Lower leg skin (tissue), 3 donors: ENCODE measurements around the gene SETD4.

Experiments used
- POLR2A ChIP-seq, 2 donors: fragments of 450-650 bp; IDR thresholded peaks; one replicate each; pipeline ENCODE4 v1.6.1; 2016 to 2017; ENCODE audit warnings: antibody characterized with exemption in 2 of 2, mild to moderate bottlenecking in 1 of 2, moderate library complexity in 1 of 2
- TF ChIP-seq, protein P1 (sequence below), 3 donors: fragments of 450-650 bp; IDR thresholded peaks; one replicate each; pipeline ENCODE4 v1.5.1; 2016; ENCODE audit warnings: antibody characterized with exemption in 3 of 3, mild to moderate bottlenecking in 3 of 3, moderate library complexity in 2 of 3

DNA sequence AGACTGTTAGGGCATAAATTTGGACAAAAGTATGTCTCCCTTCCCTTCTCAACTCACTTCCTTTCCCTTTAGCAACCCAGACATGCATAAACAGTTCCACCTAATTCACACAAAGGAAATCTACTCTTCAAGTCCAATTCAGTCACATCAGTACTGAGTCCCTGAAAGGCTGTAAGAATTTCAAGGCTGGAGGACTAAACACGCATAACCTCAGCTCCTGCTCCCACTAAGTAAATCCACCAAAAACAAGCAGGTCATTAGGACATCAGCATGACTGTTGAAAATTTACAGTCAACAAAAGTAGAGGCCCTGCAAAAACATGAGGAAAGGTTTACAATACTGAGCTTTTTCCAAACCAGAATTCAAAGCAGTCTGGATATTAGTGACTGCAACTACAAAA is 18.4 kb downstream of the SETD4 start:
- TF ChIP-seq, protein P1, sequence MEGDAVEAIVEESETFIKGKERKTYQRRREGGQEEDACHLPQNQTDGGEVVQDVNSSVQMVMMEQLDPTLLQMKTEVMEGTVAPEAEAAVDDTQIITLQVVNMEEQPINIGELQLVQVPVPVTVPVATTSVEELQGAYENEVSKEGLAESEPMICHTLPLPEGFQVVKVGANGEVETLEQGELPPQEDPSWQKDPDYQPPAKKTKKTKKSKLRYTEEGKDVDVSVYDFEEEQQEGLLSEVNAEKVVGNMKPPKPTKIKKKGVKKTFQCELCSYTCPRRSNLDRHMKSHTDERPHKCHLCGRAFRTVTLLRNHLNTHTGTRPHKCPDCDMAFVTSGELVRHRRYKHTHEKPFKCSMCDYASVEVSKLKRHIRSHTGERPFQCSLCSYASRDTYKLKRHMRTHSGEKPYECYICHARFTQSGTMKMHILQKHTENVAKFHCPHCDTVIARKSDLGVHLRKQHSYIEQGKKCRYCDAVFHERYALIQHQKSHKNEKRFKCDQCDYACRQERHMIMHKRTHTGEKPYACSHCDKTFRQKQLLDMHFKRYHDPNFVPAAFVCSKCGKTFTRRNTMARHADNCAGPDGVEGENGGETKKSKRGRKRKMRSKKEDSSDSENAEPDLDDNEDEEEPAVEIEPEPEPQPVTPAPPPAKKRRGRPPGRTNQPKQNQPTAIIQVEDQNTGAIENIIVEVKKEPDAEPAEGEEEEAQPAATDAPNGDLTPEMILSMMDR (IDR thresholded peaks at IDR 0.05): no peak
- TF ChIP-seq POLR2A (IDR thresholded peaks at IDR 0.05): no peak
